ENCODE data around the gene INCENP. TPM values are rescaled to one million over a fixed set of nuclear protein-coding genes. Genes with fewer than 3 reads are reported as not detected.

INCENP gene
- total and polyA plus RNA-seq, 4 donors: 2.4 to 34.4 (median 4.7) TPM

- no peak for TF ChIP-seq REST (IDR thresholded peaks at IDR 0.05)
These were observed 3.6 kb downstream of the INCENP start (continued) for GRCh38 chr11:62127426-62127825.

GRCh38 chr11:62127941-62128770 lies 4.3 kb downstream of the INCENP start:
- Histone ChIP-seq H3K4me3 (ENCODE audit: low read depth in 1 of 3, low read length in 3 of 3) (no peak overlapping the region), H3K27me3 (ENCODE audit: control insufficient read depth in 4 of 4, insufficient read depth in 4 of 4, low read length in 3 of 4) (no peaks in the 10 kb centered on the region), H3K9me3 (ENCODE audit: control insufficient read depth in 4 of 4, low read length in 3 of 4) (no peaks in the 10 kb centered on the region), H3K4me1 (ENCODE audit: control insufficient read depth in 4 of 4, insufficient read depth in 4 of 4, low read length in 3 of 4) (peaks cover 0 to 17% (median 9%) of the 10 kb centered on the region in 4 donors), H3K27ac (ENCODE audit: low read depth in 1 of 2, low read length in 2 of 2) (no peak overlapping the region), H3K36me3 (ENCODE audit: control insufficient read depth in 4 of 4, insufficient read depth in 3 of 4, low read depth in 1 of 4, low read length in 3 of 4) (peaks cover 0 to 19% (median 2%) of the 10 kb centered on the region in 4 donors), H3K9ac (ENCODE audit: low read depth in 1 of 2, low read length in 2 of 2) (no peak overlapping the region)
- WGBS: 92% methylated on average over 16 of the region's 16 CpGs
- TF ChIP-seq HNF4G (IDR thresholded peaks at IDR 0.05) (no peak), YY1 (IDR thresholded peaks at IDR 0.05) (no peak), FOXA2 (IDR thresholded peaks at IDR 0.05) (no peak), EGR1 (IDR thresholded peaks at IDR 0.05; ENCODE audit: low read depth in 2 of 2) (no peak), TAF1 (conservative IDR thresholded peaks at IDR 0.05) (no peak), GABPA (IDR thresholded peaks at IDR 0.05 in 1 of 2, conservative IDR thresholded peaks at IDR 0.05 in 1 of 2) (no peak), SP1 (IDR thresholded peaks at IDR 0.05) (no peak), ZBTB33 (IDR thresholded peaks at IDR 0.05) (no peak), RAD21 (IDR thresholded peaks at IDR 0.05) (no peak)
- DNase-seq (ENCODE audit: low spot score): no peak

- Histone ChIP-seq H3K36me3 (ENCODE audit: control insufficient read depth in 4 of 4, insufficient read depth in 3 of 4, low read depth in 1 of 4, low read length in 3 of 4) (peaks cover 0 to 19% (median 2%) of the 10 kb centered on the region in 4 donors), H3K27ac (ENCODE audit: low read depth in 1 of 2, low read length in 2 of 2) (no peak overlapping the region), H3K9me3 (ENCODE audit: control insufficient read depth in 4 of 4, low read length in 3 of 4) (no peaks in the 10 kb centered on the region), H3K9ac (ENCODE audit: low read depth in 1 of 2, low read length in 2 of 2) (no peak overlapping the region), H3K4me3 (ENCODE audit: low read depth in 1 of 3, low read length in 3 of 3) (no peak overlapping the region), H3K27me3 (ENCODE audit: control insufficient read depth in 4 of 4, insufficient read depth in 4 of 4, low read length in 3 of 4) (no peaks in the 10 kb centered on the region), H3K4me1 (ENCODE audit: control insufficient read depth in 4 of 4, insufficient read depth in 4 of 4, low read length in 3 of 4) (peaks cover 0 to 17% (median 9%) of the 10 kb centered on the region in 4 donors)
- DNase-seq (ENCODE audit: low spot score): no peak
- WGBS: 96% methylated on average over 7 of the region's 7 CpGs
- TF ChIP-seq HNF4G (IDR thresholded peaks at IDR 0.05) (no peak), CTCF (IDR thresholded peaks at IDR 0.05; ENCODE audit: low read depth, low read length, missing input control) (no peak), MAX (IDR thresholded peaks at IDR 0.05) (no peak), ZBTB33 (IDR thresholded peaks at IDR 0.05) (no peak), GABPA (IDR thresholded peaks at IDR 0.05 in 1 of 2, conservative IDR thresholded peaks at IDR 0.05 in 1 of 2) (no peak), SP1 (IDR thresholded peaks at IDR 0.05) (no peak), FOXA2 (IDR thresholded peaks at IDR 0.05) (no peak), YY1 (IDR thresholded peaks at IDR 0.05) (no peak), RAD21 (IDR thresholded peaks at IDR 0.05) (no peak)
These were observed 5.0 kb downstream of the INCENP start for GRCh38 chr11:62128835-62129234.
